B cell (primary cell): Measurements from ENCODE around the gene SLC3A2. TPM values are rescaled to one million over a fixed set of nuclear protein-coding genes. Genes with fewer than 3 reads are reported as not detected.

ENCODE experiments used
- ATAC-seq: fragments of 200-7000 bp; cut with Tn5 transposase; one replicate; pipeline ENCODE4 v1.10.0; 2021; ENCODE audit warnings: low read depth, mild to moderate bottlenecking, moderate number of reproducible peaks, moderate library complexity
- CTCF ChIA-PET: fragments of 350-600 bp; sonication (Branson Sonifier 250); formaldehyde crosslinking; loops from one replicate; lab custom pipeline; 2021; ENCODE audit warnings: antibody characterized with exemption, inconsistent platforms; lab: Charles Lee
- POLR2A ChIA-PET: fragments of 350-600 bp; sonication (Branson Sonifier 250); formaldehyde crosslinking; loops from one replicate; lab custom pipeline; 2021; ENCODE audit warnings: antibody characterized with exemption; lab: Charles Lee
- DNase-seq: peaks from one replicate; pipeline ENCODE4 v3.0.0; 2013
- H2AFZ ChIP-seq: 2 replicates; pipeline ENCODE4 v1.6.1; 2012; ENCODE audit warnings: mild to moderate bottlenecking, low read depth, low read length; ENCODE audit not compliant: insufficient read depth, poor library complexity, severe bottlenecking
- H3K27ac ChIP-seq, 2 donors: 1 replicate in 1 of 2; 2 replicates in 1 of 2; pipeline ENCODE4 v1.5.1; 2012 to 2013; ENCODE audit warnings: low read length in 2 of 2, mild to moderate bottlenecking in 2 of 2, moderate library complexity in 1 of 2
- H3K27me3 ChIP-seq, 4 experiments: fragments of 200-600 bp in 1 of 4; sonication (generic) in 1 of 4; replicated peaks in 1 of 4; 1 replicate in 2 of 4; 2 replicates in 2 of 4; pipeline versions ENCODE4 v1.6.1 to v1.7.0; 2013 to 2016; ENCODE audit warnings: low read length in 3 of 4, mild to moderate bottlenecking in 2 of 4, mixed read lengths in 1 of 4, moderate library complexity in 1 of 4; ENCODE audit not compliant: insufficient read depth in 4 of 4, control insufficient read depth in 3 of 4; ENCODE audit errors: control extremely low read depth in 1 of 4
- H3K36me3 ChIP-seq, 2 experiments: replicated peaks in 1 of 2; 1 replicate in 1 of 2; 2 replicates in 1 of 2; pipeline versions ENCODE4 v1.6.1 to v1.7.1; 2013; ENCODE audit warnings: low read length in 1 of 2; ENCODE audit not compliant: insufficient read depth in 2 of 2, control insufficient read depth in 1 of 2; ENCODE audit errors: control extremely low read depth in 1 of 2, extremely low read depth in 1 of 2
- H3K4me1 ChIP-seq, 2 donors: fragments of 200-600 bp in 1 of 2; sonication (generic) in 1 of 2; 1 replicate in 1 of 2; 2 replicates in 1 of 2; pipeline versions ENCODE4 v1.5.1 to v1.6.1; 2013 to 2017; ENCODE audit warnings: low read length in 2 of 2; ENCODE audit not compliant: control insufficient read depth in 2 of 2, insufficient read depth in 2 of 2
- H3K4me2 ChIP-seq: replicated peaks from 2 replicates; pipeline ENCODE3; 2012; ENCODE audit warnings: mild to moderate bottlenecking, low read depth, low read length; ENCODE audit not compliant: poor library complexity, severe bottlenecking
- H3K4me3 ChIP-seq, 5 experiments: fragments of 200-600 bp in 1 of 5; sonication (generic) in 1 of 5; 1 replicate in 3 of 5; 2 replicates in 2 of 5; pipeline versions ENCODE4 v1.5.1 to v1.7.0; 2011 to 2016; ENCODE audit warnings: low read length in 4 of 5, mild to moderate bottlenecking in 4 of 5, low read depth in 2 of 5, control low read depth in 1 of 5, moderate library complexity in 1 of 5; ENCODE audit not compliant: insufficient read depth in 1 of 5; ENCODE audit errors: control extremely low read depth in 1 of 5, extremely low read depth in 1 of 5
- H3K79me2 ChIP-seq: fragments of 200-600 bp; sonication (generic); one replicate; pipeline ENCODE4 v1.6.0; 2016; ENCODE audit warnings: low read length; ENCODE audit not compliant: control insufficient read depth, insufficient read depth
- H3K9ac ChIP-seq: fragments of 200-600 bp; sonication (generic); 2 replicates; pipeline ENCODE4 v1.6.1; 2017; ENCODE audit warnings: mild to moderate bottlenecking, low read length, moderate library complexity
- H3K9me3 ChIP-seq, 3 donors: one replicate each; pipeline versions ENCODE4 v1.6.1 to v1.7.1; 2013; ENCODE audit warnings: low read length in 2 of 3; ENCODE audit not compliant: control insufficient read depth in 2 of 3, insufficient read depth in 1 of 3; ENCODE audit errors: control extremely low read depth in 1 of 3
- H4K20me1 ChIP-seq: 2 replicates; pipeline ENCODE4 v1.6.0; 2012; ENCODE audit warnings: mild to moderate bottlenecking, low read length; ENCODE audit not compliant: insufficient read depth, control insufficient read depth, poor library complexity, severe bottlenecking
- H3K27ac Mint-ChIP-seq: one replicate; pipeline ENCODE4 v1.8.0; 2021; ENCODE audit warnings: mixed read lengths
- H3K27me3 Mint-ChIP-seq: one replicate; pipeline ENCODE4 v1.8.0; 2021; ENCODE audit warnings: mixed read lengths
- H3K4me1 Mint-ChIP-seq: one replicate; pipeline ENCODE4 v1.8.0; 2021; ENCODE audit warnings: mixed read lengths
- H3K4me3 Mint-ChIP-seq: one replicate; pipeline ENCODE4 v1.8.0; 2021; ENCODE audit warnings: mixed read lengths
- H3K9me3 Mint-ChIP-seq: one replicate; pipeline ENCODE4 v1.8.0; 2022; ENCODE audit warnings: mixed read lengths; ENCODE audit not compliant: insufficient read depth
- EZH2 ChIP-seq: IDR thresholded peaks from 2 replicates; pipeline ENCODE4 v1.6.1; 2012; ENCODE audit warnings: borderline replicate concordance, low read depth, mild to moderate bottlenecking, moderate library complexity, low read length; ENCODE audit not compliant: insufficient read depth, poor library complexity, severe bottlenecking
- WGBS: methylation state at CpG from one replicate; pipeline ENCODE4 v1.1.5; 2013; ENCODE audit warnings: missing lambda C conversion rate; ENCODE audit not compliant: insufficient coverage; 5-methylcytosine and 5-hydroxymethylcytosine counted together
- intact Hi-C: fragments of 100-400 bp; cut with micrococcal nuclease; formaldehyde crosslinking; loops from one replicate; pipeline ENCODE4 v1.10.0; 2022
- polyA plus RNA-seq: library from polyadenylated mRNA; depleted of rRNA; stranded (reverse); fragments of >200 nt; gene quantifications from 2 replicates; pipeline ENCODE4 v1.2.3, GENCODE V29; 2012
- total RNA-seq, 2 donors: library from RNA; stranded (reverse); fragments of 120-200 nt in 1 of 2; gene quantifications; 1 replicate in 1 of 2; 2 replicates in 1 of 2; pipeline versions ENCODE4 v1.2.3 to v1.2.4, GENCODE V29; 2013 to 2022
- TF ChIP-seq, protein P1 (sequence below): fragments of 200-600 bp; IDR thresholded peaks from one replicate; pipeline ENCODE4 v1.8.0; 2022; ENCODE audit warnings: antibody characterized with exemption, mild to moderate bottlenecking

Gene SLC3A2
- total and polyA plus RNA-seq, 2 donors (not counting 1 experiment from before 2014, with no cell fraction given), result 92.0 to 148 TPM

DNA sequence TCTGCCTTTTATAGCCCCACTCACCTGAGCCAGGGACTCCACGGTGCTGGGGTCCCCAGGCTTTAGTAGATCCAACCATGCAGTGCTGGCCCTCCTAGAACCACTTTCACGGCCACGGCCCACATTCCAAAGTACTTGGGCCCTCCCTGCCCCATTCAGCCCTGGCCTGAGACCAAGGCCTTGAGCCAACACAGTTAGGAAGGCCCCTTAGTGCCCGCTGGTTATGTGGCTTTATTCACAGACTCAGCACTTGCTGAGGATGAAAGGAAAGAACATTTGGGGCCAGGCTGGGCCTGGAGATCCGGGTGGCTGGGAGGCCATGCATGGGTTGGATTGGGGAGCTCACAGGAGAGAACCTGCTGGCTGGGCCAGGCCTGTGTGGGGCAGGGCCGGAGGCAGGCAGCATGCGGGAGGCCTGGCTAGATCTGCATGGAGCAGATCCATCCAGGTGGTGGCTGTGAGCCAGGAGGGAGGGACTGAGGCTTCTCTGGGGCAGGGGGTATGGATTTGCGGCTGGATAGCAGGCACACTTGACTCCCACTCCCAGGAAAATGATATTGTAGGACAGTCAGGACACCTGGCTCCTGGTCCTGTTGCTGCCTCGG, 27.9 kb downstream of the SLC3A2 start:
- Mint-ChIP-seq H3K4me3 (no peak overlapping the region), H3K27ac (no peak overlapping the region), H3K4me1 (peaks cover 2% of the 10 kb centered on the region), H3K9me3 (no peaks in the 10 kb centered on the region), H3K27me3 (peaks cover 39% of the 10 kb centered on the region)
- H3K4me3 ChIP-seq, result no peak overlapping the region
- no peak overlapping the region for H3K4me2 ChIP-seq
- H3K4me1 ChIP-seq, result no peaks in the 10 kb centered on the region
- intact Hi-C loops, result no loop called here
- TF ChIP-seq, protein P1, sequence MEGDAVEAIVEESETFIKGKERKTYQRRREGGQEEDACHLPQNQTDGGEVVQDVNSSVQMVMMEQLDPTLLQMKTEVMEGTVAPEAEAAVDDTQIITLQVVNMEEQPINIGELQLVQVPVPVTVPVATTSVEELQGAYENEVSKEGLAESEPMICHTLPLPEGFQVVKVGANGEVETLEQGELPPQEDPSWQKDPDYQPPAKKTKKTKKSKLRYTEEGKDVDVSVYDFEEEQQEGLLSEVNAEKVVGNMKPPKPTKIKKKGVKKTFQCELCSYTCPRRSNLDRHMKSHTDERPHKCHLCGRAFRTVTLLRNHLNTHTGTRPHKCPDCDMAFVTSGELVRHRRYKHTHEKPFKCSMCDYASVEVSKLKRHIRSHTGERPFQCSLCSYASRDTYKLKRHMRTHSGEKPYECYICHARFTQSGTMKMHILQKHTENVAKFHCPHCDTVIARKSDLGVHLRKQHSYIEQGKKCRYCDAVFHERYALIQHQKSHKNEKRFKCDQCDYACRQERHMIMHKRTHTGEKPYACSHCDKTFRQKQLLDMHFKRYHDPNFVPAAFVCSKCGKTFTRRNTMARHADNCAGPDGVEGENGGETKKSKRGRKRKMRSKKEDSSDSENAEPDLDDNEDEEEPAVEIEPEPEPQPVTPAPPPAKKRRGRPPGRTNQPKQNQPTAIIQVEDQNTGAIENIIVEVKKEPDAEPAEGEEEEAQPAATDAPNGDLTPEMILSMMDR, result no peak
- no peak for TF ChIP-seq EZH2
- H3K9me3 ChIP-seq, result no peaks in the 10 kb centered on the region
- H3K27ac ChIP-seq, result no peak overlapping the region
- CTCF ChIA-PET, result interaction anchor here (1.0 to 9.9 kb wide), 3 partner anchors 112 to 139 kb away, joined by 3 to 308 read pairs (median 116); no protein-coding TSS in a partner anchor
- no peaks in the 10 kb centered on the region for H4K20me1 ChIP-seq
- H3K36me3 ChIP-seq, result no peaks in the 10 kb centered on the region
- H3K27me3 ChIP-seq, result peaks cover 0 to 11% (median 5%) of the 10 kb centered on the region in 4 experiments
- POLR2A ChIA-PET, result no interaction called here
- no peak for ATAC-seq
- DNase-seq, result no peak
- no peak overlapping the region for H2AFZ ChIP-seq
- no peak overlapping the region for H3K9ac ChIP-seq
- 84% methylated on average over 9 of the region's 9 CpGs for WGBS
- no peaks in the 10 kb centered on the region for H3K79me2 ChIP-seq

DNA sequence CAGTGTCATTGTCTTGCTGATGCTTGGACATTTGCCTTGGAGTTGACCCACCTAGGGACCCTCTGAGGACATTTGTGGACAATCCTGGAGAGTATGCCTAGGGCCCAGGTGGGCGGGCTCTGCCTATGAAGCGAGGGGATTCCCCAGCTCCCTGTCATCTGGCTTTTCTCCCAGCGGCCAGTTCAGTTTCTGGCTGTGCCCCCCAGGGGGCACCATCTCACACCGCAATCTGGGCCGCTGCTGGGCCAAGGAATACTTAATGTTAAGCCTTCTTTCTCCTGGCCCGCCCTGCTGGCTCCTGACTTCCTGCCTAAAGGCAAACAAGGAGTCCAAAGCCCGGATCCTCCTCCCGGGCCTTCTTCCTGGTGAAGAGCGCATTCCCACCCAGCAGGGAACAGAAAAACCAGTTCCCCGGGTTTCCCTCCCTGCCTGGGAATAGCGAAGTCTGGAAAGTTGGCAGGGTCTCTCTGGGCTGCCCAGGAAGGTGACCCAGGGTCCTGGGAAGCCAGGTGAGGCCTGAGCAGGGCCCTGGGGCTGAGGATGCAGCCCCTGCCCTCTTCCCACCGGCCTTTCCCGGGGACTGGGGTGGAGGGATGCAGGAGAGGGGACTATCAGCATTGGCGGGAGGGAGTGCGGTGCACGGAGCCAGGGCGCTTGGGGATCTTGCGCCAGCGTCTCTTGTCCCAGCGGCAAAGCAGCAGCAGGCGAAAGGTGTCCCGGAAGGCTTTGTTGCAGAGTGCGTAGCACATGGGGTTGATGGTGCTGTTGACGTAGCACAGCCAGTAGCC, 28.6 kb downstream of the SLC3A2 start:
- H3K27me3 ChIP-seq, result peaks cover 0 to 11% (median 5%) of the 10 kb centered on the region in 4 experiments
- CTCF ChIA-PET, result interaction anchor here (1.0 to 9.9 kb wide), 4 partner anchors 15 to 138 kb away, joined by 3 to 308 read pairs (median 60); no protein-coding TSS in a partner anchor
- Mint-ChIP-seq H3K4me3 (no peak overlapping the region), H3K27ac (no peak overlapping the region), H3K4me1 (peaks cover 2% of the 10 kb centered on the region), H3K27me3 (peaks cover 35% of the 10 kb centered on the region), H3K9me3 (no peaks in the 10 kb centered on the region)
- 66% methylated on average over 24 of the region's 24 CpGs for WGBS
- no peaks in the 10 kb centered on the region for H3K36me3 ChIP-seq
- H4K20me1 ChIP-seq, result no peaks in the 10 kb centered on the region
- H3K4me1 ChIP-seq, result no peaks in the 10 kb centered on the region
- no peak overlapping the region for H3K27ac ChIP-seq
- H2AFZ ChIP-seq, result no peak overlapping the region
- H3K9ac ChIP-seq, result no peak overlapping the region
- ATAC-seq, result no peak
- no peaks in the 10 kb centered on the region for H3K79me2 ChIP-seq
- no peak overlapping the region for H3K4me2 ChIP-seq
- H3K4me3 ChIP-seq, result no peak overlapping the region
- no peaks in the 10 kb centered on the region for H3K9me3 ChIP-seq
- POLR2A ChIA-PET, result no interaction called here
- no peak for TF ChIP-seq EZH2
- TF ChIP-seq, protein P1, result no peak
- peak; percentile 23 for DNase-seq
- intact Hi-C loops, result no loop called here
